Body of pancreas (tissue), 4 donors: ENCODE data around the gene PRDM2.
A peak's percentile ranks its signal among the peaks of the same experiment; 100 is the strongest.

Experiments used
- POLR2A ChIP-seq, 3 donors: fragments of 450-650 bp; IDR thresholded peaks; one replicate each; pipeline ENCODE4 v1.6.1; 2016; ENCODE audit warnings: antibody characterized with exemption in 3 of 3, mild to moderate bottlenecking in 2 of 3
- TF ChIP-seq, protein P1 (sequence below), 7 experiments: fragments of 450-650 bp in 4 of 7; fragments of 200-600 bp in 3 of 7; sonication (generic) in 3 of 7; IDR thresholded peaks; one replicate each; pipeline ENCODE4 v1.5.1; 2016 to 2019; ENCODE audit warnings: antibody characterized with exemption in 7 of 7

DNA sequence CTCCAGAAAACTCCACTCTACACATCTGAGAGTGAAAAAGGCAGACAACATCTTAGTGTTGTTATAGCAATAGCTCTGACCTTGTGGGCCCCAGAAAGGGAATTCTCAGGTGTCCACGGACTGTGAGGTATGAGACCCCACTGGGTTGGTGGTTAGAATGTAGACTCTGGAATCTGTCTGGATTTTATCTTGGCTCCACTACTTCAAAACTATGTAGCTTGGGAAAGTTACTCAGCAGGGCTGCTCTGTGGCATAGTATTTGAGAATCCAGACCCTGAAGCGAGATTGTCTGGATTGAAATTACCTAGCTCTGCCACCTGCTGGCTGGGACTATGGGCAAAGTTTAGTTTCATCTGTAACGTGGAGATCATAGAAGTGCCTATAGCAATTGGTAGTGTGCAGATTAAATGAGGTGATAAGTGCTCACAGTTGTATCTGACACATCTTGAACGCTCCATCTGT, 25.8 kb downstream of the PRDM2 start:
- TF ChIP-seq, protein P1, sequence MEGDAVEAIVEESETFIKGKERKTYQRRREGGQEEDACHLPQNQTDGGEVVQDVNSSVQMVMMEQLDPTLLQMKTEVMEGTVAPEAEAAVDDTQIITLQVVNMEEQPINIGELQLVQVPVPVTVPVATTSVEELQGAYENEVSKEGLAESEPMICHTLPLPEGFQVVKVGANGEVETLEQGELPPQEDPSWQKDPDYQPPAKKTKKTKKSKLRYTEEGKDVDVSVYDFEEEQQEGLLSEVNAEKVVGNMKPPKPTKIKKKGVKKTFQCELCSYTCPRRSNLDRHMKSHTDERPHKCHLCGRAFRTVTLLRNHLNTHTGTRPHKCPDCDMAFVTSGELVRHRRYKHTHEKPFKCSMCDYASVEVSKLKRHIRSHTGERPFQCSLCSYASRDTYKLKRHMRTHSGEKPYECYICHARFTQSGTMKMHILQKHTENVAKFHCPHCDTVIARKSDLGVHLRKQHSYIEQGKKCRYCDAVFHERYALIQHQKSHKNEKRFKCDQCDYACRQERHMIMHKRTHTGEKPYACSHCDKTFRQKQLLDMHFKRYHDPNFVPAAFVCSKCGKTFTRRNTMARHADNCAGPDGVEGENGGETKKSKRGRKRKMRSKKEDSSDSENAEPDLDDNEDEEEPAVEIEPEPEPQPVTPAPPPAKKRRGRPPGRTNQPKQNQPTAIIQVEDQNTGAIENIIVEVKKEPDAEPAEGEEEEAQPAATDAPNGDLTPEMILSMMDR (IDR thresholded peaks at IDR 0.05) = peak in 5 of 7 experiments; percentile 13 to 48 (median 38)
- TF ChIP-seq POLR2A (IDR thresholded peaks at IDR 0.05) = no peak
